Medulla oblongata (tissue), 1 donor: ENCODE results near the gene PLEKHM3.

Experiments
- DNase-seq: peaks from one replicate; pipeline ENCODE4 v3.0.0-alpha.2; 2015; ENCODE audit errors: extremely low spot score

The PLEKHM3 gene, protein sequence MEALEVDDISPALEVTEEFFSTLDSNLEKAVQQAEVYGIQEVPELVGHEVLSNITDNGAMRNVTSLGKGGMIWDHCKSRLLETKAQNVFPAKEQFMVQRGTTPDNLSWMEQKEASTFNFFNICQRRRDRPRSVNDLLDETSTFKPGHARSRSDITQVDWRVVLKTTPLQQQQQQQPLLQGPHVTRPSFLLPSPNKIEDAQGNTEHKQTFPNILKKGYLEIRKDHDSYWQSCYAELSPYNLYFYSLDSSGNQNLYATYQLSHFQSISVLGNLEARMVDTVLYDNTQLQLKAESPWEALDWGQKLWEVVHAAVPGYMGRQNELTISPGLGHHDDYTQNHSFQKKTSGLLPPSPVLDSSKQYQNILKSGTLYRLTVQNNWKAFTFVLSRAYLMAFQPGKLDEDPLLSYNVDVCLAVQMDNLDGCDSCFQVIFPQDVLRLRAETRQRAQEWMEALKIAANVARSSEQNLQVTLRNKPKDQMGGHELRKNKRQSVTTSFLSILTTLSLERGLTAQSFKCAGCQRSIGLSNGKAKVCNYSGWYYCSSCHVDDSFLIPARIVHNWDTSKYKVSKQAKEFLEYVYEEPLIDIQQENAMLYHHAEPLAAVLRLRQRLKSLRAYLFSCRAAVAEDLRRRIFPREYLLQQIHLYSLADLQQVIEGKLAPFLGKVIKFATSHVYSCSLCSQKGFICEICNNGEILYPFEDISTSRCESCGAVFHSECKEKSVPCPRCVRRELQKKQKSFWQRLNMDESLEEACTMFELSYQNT

DNA sequence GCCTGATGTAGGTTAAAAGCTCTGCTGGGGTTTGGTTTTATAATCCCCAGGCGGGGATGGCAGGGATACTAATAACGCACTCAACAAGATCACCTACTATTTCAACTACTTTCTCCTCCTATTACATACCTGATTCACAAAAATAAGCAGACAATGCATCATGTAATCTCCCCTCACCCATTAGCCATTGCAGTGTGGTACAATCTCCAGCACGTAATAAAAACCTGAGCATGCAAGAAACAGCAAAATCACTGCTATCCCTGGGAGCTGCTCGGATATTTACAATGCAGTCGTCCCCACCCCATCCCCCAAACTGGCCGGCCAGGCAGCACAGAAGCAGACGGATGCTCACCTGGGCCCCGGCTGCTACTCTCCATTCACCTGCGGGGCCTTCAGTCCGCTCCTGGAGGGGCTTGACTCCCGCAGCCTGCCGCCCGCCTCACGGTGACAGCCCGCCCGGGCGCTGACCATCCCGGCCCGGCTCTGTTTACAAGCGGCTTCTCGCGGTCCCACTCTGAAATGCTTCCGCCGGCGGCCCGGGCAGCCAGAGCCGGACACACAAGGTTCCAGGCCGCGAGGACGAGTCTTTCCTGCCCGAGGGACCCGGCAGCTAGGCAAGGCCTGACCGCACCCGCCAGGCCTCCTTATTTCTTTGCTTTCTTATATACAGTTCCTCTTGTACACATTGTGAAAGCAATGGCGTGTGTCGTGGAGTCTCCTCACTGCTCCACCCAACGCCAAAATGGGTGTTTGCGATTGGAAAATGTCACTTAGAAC is at the start of gene PLEKHM3:
Gene PLEKHM3, minus strand, starts transcription at position 491 of the 777 bp plus-strand sequence. CDS start 23,888 bp downstream, outside the sequence.
- peak; percentile 86 for DNase-seq

DNA sequence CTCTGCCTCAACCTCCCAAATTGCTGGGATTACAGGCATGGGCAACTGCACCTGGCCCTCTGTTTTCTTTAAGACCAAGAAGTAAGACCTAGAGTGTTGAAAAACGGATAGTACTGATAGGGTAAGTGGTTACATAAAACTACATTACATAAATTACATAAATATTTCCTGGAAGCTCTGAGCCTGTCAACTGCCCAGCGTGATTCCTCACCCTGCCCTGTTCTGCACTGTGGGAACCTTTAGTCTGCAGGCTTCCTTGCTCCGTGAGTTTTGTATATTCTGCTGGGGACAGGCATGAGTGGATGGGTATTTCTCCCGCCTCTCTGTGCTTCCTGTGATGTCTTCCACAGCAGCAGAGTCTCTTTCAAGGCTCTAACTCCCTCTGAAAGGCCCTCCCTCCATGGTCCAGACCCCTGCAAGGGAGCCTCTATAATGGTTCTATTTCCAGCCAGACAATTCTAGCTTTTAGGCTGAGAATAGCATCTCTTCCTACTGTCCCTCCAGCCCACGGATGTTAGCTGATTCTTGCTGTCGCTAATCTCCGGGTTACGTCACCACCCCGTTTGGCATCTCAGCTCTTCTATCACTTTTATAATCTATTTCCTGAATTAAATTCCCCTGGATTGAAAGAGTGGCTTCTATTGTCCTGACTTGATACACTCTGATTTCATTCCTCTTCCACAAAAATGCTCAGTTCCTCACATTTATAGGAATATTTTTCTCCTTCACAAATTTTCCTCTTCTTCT is 49.5 kb upstream of the PLEKHM3 start:
- no peak for DNase-seq

GRCh38 chr2:208072250-208072892 is 47.0 kb upstream of the PLEKHM3 start:
- DNase-seq, result peak; percentile 82

- no peak for DNase-seq
Measured at GRCh38 chr2:208069186-208069585, 43.9 kb upstream of the PLEKHM3 start.

DNA sequence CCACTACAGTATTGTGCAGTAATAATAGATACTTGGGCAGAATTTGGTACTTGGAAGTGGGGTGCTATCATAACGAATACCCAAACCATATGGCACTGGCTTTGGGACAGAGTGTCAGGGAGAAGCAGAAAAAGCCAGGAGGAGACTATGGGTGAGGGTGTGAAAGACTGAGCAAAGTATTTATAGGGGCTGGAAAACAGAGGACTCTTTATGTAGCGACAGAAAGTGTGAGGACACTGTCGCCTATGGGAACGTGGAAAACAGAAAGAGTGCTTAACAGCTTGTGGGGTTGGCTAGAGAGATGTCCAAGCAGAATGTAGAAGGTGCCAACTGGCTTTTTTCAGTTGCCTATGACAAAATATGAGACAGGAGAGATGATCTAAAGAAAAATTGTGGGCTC is 40.7 kb upstream of the PLEKHM3 start:
- DNase-seq, result no peak

GRCh38 chr2:208065476-208065875 is 40.1 kb upstream of the PLEKHM3 start:
- no peak for DNase-seq

DNA sequence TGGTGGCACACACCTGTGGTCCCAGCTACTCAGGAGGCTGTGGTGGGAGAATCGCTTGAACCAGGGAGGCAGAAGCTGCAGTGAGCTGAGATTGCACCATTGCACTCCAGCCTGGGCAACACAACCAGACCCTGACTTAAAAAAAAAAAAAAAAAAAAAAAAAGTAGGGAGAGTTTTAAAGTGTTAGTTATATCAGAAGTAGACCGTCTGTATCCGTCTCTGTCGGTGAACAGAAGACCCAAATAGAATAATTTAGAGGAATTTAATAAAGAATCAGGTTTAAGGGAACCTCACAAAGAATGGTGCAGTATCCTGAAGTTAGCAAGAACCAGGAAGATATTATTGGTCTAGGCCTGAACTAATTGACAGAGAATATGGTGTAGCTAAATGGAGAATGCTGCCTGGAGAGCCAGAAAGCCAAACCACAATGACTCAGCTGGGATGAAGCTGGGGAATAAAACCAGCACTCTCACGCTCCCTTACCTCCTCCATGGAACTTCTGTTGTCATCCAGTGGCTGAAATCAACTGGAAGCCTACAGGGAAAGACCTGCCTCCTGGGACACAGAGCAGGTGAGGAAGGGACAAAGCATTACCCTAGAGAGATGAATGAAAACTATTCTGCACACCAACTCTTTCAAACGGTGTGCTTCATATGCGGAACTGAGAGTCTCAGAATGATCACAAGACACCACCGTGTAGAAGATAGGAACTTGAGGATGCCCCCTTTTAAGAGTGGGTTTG is 39.1 kb upstream of the PLEKHM3 start:
- DNase-seq, result no peak

DNA sequence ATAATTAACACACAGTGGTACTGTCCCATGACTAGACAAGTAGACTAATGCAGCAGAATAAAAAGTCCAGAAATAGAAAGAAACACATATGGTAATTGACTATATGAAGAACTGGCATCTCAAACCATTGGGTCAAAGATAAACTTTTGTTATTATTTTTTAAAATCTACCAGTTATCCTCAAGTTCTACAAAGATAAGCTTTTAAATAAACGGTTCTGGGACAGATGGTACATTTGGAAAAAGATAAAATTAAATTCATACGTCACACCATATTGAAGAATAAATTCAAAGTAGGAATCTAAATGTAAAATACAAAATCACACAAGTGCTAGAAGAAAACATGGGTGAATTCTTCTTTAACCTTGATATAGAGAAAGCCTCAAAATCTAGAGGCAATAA is 37.6 kb upstream of the PLEKHM3 start:
- no peak for DNase-seq

- DNase-seq, result peak; percentile 15
Measured at GRCh38 chr2:208062113-208062512, 36.8 kb upstream of the PLEKHM3 start.

- no peak for DNase-seq
Measured at GRCh38 chr2:208057108-208057507, 31.8 kb upstream of the PLEKHM3 start.

GRCh38 chr2:208049441-208049840 is 24.1 kb upstream of the PLEKHM3 start:
- no peak for DNase-seq

DNA sequence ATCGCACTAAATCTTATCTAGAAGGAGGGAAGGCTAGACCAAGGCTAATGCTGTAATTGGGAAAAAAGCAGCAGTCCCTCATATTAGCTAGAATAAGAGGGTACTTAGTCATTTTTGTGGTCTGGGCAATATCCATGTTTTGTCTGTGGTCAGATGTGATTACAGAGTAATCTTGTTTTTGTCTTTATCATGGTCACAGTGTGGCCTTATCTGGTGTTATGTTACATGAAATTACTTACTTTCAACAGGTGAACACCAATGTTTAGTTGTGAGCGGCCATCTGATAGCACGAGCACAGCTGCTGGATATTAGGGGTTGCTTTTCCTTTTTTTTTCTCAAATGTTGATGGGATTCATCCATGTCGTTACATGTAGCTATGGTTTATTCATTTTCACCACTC is 23.7 kb upstream of the PLEKHM3 start:
- no peak for DNase-seq

- DNase-seq, result no peak
Measured at GRCh38 chr2:208047840-208048239, 22.5 kb upstream of the PLEKHM3 start.

- DNase-seq, result no peak
Measured at GRCh38 chr2:208046686-208047085, 21.4 kb upstream of the PLEKHM3 start.

DNA sequence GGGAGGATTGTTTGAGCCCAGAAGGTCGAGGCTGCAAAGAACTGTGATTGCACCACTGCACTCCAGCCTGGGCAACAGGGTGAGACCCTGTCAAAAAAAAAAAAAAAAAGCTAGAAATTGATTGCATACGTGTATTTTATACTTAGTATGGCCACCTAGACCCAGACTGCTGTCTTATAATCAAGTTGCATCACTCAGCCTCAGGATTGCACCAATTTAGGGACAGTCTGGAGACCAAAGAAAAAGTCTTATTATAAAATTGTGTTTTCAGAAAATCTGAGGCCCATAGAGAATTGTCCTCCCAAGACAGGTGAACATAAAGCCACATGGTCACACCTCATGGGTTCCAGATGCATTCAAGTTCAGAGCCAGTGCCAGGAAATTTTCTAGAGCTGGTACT is 17.1 kb upstream of the PLEKHM3 start:
- no peak for DNase-seq

- DNase-seq, result no peak
Measured at GRCh38 chr2:208042041-208042440, 16.7 kb upstream of the PLEKHM3 start.

- peak; percentile 71 for DNase-seq
Measured at GRCh38 chr2:208040199-208041171, 15.2 kb upstream of the PLEKHM3 start.

- peak; percentile 13 for DNase-seq
Measured at GRCh38 chr2:208039376-208040110, 14.2 kb upstream of the PLEKHM3 start.
